OCI-LY1 (cell line): ENCODE data around the gene SMIM33.

ENCODE experiments used
- H2AFZ ChIP-seq: fragments of 200-600 bp; sonication (generic), shearing (Covaris generic); 2 replicates; pipeline ENCODE4 v1.6.0; 2014; ENCODE audit warnings: antibody characterized with exemption, mild to moderate bottlenecking, low read length
- H3F3A ChIP-seq: fragments of 200-600 bp; sonication (generic), shearing (Covaris generic); 2 replicates; pipeline ENCODE4 v1.6.0; 2014; ENCODE audit warnings: mild to moderate bottlenecking, antibody characterized with exemption, low read length, moderate library complexity; ENCODE audit not compliant: insufficient read depth
- H3K27ac ChIP-seq: fragments of 200-600 bp; sonication (generic); 2 replicates; pipeline ENCODE4 v1.5.1; 2014; ENCODE audit warnings: low read length, mixed run types, mild to moderate bottlenecking, low read depth; ENCODE audit not compliant: poor library complexity, severe bottlenecking
- H3K27me3 ChIP-seq: fragments of 200-600 bp; sonication (generic); 2 replicates; pipeline ENCODE4 v1.6.0; 2014; ENCODE audit warnings: antibody characterized with exemption, mild to moderate bottlenecking, low read length, moderate library complexity; ENCODE audit not compliant: insufficient read depth
- H3K36me3 ChIP-seq: fragments of 200-600 bp; sonication (generic); 2 replicates; pipeline ENCODE4 v1.6.1; 2014; ENCODE audit warnings: mild to moderate bottlenecking, antibody characterized with exemption, low read length, moderate library complexity, mixed read lengths; ENCODE audit not compliant: insufficient read depth
- H3K4me1 ChIP-seq: fragments of 200-600 bp; sonication (generic); 2 replicates; pipeline ENCODE4 v1.5.1; 2014; ENCODE audit warnings: mild to moderate bottlenecking, low read length, moderate library complexity; ENCODE audit not compliant: insufficient read depth, severe bottlenecking
- H3K4me2 ChIP-seq: fragments of 200-600 bp; sonication (generic), shearing (Covaris generic); 2 replicates; pipeline ENCODE4 v1.6.1; 2014; ENCODE audit warnings: low read length
- H3K4me3 ChIP-seq: fragments of 200-600 bp; sonication (generic); 2 replicates; pipeline ENCODE4 v1.5.1; 2014; ENCODE audit warnings: low read length, low read depth, mild to moderate bottlenecking, mixed read lengths; ENCODE audit not compliant: poor library complexity, severe bottlenecking
- H3K79me2 ChIP-seq: fragments of 200-600 bp; shearing (Covaris generic); 2 replicates; pipeline ENCODE4 v1.6.1; 2016; ENCODE audit warnings: mixed run types, low read length, mixed read lengths; ENCODE audit not compliant: insufficient read depth
- H3K9ac ChIP-seq: fragments of 200-600 bp; sonication (generic), shearing (Covaris generic); 2 replicates; pipeline ENCODE4 v1.6.1; 2014; ENCODE audit warnings: mild to moderate bottlenecking, low read length, mixed read lengths
- H3K9me2 ChIP-seq: fragments of 200-600 bp; sonication (generic), shearing (Covaris generic); 2 replicates; pipeline ENCODE4 v1.6.1; 2014; ENCODE audit warnings: low read depth, mild to moderate bottlenecking, low read length, mixed read lengths
- H3K9me3 ChIP-seq: fragments of 200-600 bp; shearing (Covaris generic); 2 replicates; pipeline ENCODE4 v1.6.1; 2014; ENCODE audit warnings: low read length, mixed read lengths
- H4K20me1 ChIP-seq: fragments of 200-600 bp; sonication (generic), shearing (Covaris generic); 2 replicates; pipeline ENCODE4 v1.6.0; 2016; ENCODE audit warnings: mild to moderate bottlenecking, low read length; ENCODE audit not compliant: insufficient read depth
- CTCF ChIP-seq: fragments of 200-600 bp; sonication (generic), shearing (Covaris generic); IDR thresholded peaks from 2 replicates; pipeline ENCODE4 v1.5.1; 2017; ENCODE audit warnings: mild to moderate bottlenecking, antibody characterized with exemption, low read length, moderate library complexity, mixed read lengths
- EZH2 ChIP-seq: fragments of 200-600 bp; sonication (generic), shearing (Covaris generic); IDR thresholded peaks from 2 replicates; pipeline ENCODE4 v1.8.0; 2017; ENCODE audit warnings: borderline replicate concordance, mixed run types, mild to moderate bottlenecking, antibody characterized with exemption, low read length, moderate library complexity, mixed read lengths

SMIM33 gene

GRCh38 chr5:139451176-139451575, 19.6 kb upstream of the SMIM33 start:
- Histone ChIP-seq H3K4me1 (no peaks in the 10 kb centered on the region), H3K9me3 (no peaks in the 10 kb centered on the region), H3F3A (no peaks in the 10 kb centered on the region), H3K27ac (no peak overlapping the region), H3K27me3 (no peaks in the 10 kb centered on the region), H3K4me3 (no peak overlapping the region), H3K79me2 (no peaks in the 10 kb centered on the region), H3K4me2 (no peak overlapping the region), H3K36me3 (no peaks in the 10 kb centered on the region), H3K9me2 (no peaks in the 10 kb centered on the region), H4K20me1 (no peaks in the 10 kb centered on the region), H3K9ac (no peak overlapping the region), H2AFZ (no peak overlapping the region)
- TF ChIP-seq CTCF (no peak), EZH2 (no peak)

GRCh38 chr5:139451878-139452660, 18.7 kb upstream of the SMIM33 start:
- TF ChIP-seq CTCF (no peak), EZH2 (no peak)
- H3K4me1 ChIP-seq: no peaks in the 10 kb centered on the region
- no peaks in the 10 kb centered on the region for H3K9me3 ChIP-seq
- H3K4me2 ChIP-seq: no peak overlapping the region
- H4K20me1 ChIP-seq: no peaks in the 10 kb centered on the region
- no peaks in the 10 kb centered on the region for H3K79me2 ChIP-seq
- H3K4me3 ChIP-seq: no peak overlapping the region
- H3K9ac ChIP-seq: no peak overlapping the region
- no peaks in the 10 kb centered on the region for H3K27me3 ChIP-seq
- H2AFZ ChIP-seq: no peak overlapping the region
- H3K27ac ChIP-seq: no peak overlapping the region
- no peaks in the 10 kb centered on the region for H3K9me2 ChIP-seq
- no peaks in the 10 kb centered on the region for H3F3A ChIP-seq
- no peaks in the 10 kb centered on the region for H3K36me3 ChIP-seq

- Histone ChIP-seq H3K27ac (no peak overlapping the region), H3K79me2 (no peaks in the 10 kb centered on the region), H3K9me3 (no peaks in the 10 kb centered on the region), H4K20me1 (no peaks in the 10 kb centered on the region), H3K36me3 (no peaks in the 10 kb centered on the region), H3K9me2 (no peaks in the 10 kb centered on the region), H3K4me3 (no peak overlapping the region), H2AFZ (no peak overlapping the region), H3K27me3 (no peaks in the 10 kb centered on the region), H3K9ac (no peak overlapping the region), H3K4me1 (no peaks in the 10 kb centered on the region), H3K4me2 (no peak overlapping the region), H3F3A (no peaks in the 10 kb centered on the region)
- TF ChIP-seq EZH2: no peak
- TF ChIP-seq CTCF: no peak
Observed at GRCh38 chr5:139453683-139454567, 16.9 kb upstream of the SMIM33 start.
